Left ventricle myocardium inferior (tissue), 1 donor: ENCODE measurements around the gene VPS13D. TPM values are rescaled to one million over a fixed set of nuclear protein-coding genes. Genes with fewer than 3 reads are reported as not detected.
"Not testable (repeated sequence)": the region's sequence is repeated elsewhere in the genome, so short reads cannot be mapped to it uniquely, and the experiment has no call there.

Experiments used
- DNase-seq: peaks from one replicate; pipeline ENCODE4 v3.0.0-alpha.2; 2020
- H3K27ac ChIP-seq: fragments of 200-600 bp; replicated peaks from 2 replicates; pipeline ENCODE4 v1.8.0; 2021
- H3K27me3 ChIP-seq: fragments of 200-600 bp; 2 replicates; pipeline ENCODE4 v1.8.0; 2021; ENCODE audit warnings: low read depth
- H3K36me3 ChIP-seq: fragments of 200-600 bp; 2 replicates; pipeline ENCODE4 v1.8.0; 2021
- H3K4me1 ChIP-seq: fragments of 200-600 bp; 2 replicates; pipeline ENCODE4 v1.8.0; 2021
- H3K4me3 ChIP-seq: fragments of 200-600 bp; 2 replicates; pipeline ENCODE4 v1.8.0; 2021; ENCODE audit warnings: mild to moderate bottlenecking, moderate library complexity
- H3K9me3 ChIP-seq: fragments of 200-600 bp; replicated peaks from 2 replicates; pipeline ENCODE4 v1.8.0; 2021
- intact Hi-C: fragments of 100-400 bp; cut with micrococcal nuclease; formaldehyde crosslinking; loops from one replicate; pipeline ENCODE4 v1.11.0; 2022
- total RNA-seq: library from RNA; stranded (reverse); fragmentation: NEBNext Ultra II Directional; extraction: Animal tissue kit (Norgen Biotek cat#: 25700); gene quantifications from one replicate; pipeline ENCODE4 v1.2.1, GENCODE V29; 2021
- TF ChIP-seq, protein P1 (sequence below): fragments of 200-600 bp; IDR thresholded peaks from 2 replicates; pipeline ENCODE4 v1.8.0; 2021; ENCODE audit warnings: antibody characterized with exemption, mild to moderate bottlenecking, borderline replicate concordance
- donor health status: DM: no; HTN: yes; CAD: no; lungs with severe emphysema.

The VPS13D gene
- total RNA-seq, 1 donor from 2014 or later: 71.6 TPM

GRCh38 chr1:12383001-12383400 is 153.2 kb downstream of the VPS13D start:
- Histone ChIP-seq H3K4me3 (no peak overlapping the region), H3K4me1 (peaks cover 17% of the 10 kb centered on the region), H3K36me3 (peaks cover 88% of the 10 kb centered on the region), H3K9me3 (peaks cover 13% of the 10 kb centered on the region), H3K27ac (no peak overlapping the region), H3K27me3 (no peaks in the 10 kb centered on the region)
- intact Hi-C loops: no loop called here
- no peak for DNase-seq
- TF ChIP-seq, protein P1, sequence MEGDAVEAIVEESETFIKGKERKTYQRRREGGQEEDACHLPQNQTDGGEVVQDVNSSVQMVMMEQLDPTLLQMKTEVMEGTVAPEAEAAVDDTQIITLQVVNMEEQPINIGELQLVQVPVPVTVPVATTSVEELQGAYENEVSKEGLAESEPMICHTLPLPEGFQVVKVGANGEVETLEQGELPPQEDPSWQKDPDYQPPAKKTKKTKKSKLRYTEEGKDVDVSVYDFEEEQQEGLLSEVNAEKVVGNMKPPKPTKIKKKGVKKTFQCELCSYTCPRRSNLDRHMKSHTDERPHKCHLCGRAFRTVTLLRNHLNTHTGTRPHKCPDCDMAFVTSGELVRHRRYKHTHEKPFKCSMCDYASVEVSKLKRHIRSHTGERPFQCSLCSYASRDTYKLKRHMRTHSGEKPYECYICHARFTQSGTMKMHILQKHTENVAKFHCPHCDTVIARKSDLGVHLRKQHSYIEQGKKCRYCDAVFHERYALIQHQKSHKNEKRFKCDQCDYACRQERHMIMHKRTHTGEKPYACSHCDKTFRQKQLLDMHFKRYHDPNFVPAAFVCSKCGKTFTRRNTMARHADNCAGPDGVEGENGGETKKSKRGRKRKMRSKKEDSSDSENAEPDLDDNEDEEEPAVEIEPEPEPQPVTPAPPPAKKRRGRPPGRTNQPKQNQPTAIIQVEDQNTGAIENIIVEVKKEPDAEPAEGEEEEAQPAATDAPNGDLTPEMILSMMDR: no peak

DNA sequence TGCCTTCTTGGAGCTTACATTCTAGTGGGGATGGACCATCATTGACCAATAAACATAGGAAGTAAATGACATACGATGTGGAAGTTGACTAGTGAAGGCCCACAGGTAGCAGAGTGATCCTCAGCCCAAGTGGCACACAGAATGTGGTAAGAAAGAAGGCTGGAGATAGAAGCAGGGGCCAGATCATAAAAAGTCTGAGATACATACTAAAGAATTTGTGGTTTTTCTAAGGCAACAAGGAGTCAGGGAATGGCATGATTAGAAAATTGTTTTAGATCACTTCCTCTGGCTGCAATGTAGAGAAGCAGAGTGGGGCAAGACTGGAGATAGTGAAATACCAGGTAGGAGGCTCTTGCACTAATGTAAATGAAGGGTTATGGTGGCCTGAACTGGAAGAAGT is 154.0 kb downstream of the VPS13D start:
- H3K4me3 ChIP-seq: no peak overlapping the region
- intact Hi-C loops: no loop called here
- no peaks in the 10 kb centered on the region for H3K27me3 ChIP-seq
- no peak for DNase-seq
- TF ChIP-seq, protein P1: no peak
- H3K4me1 ChIP-seq: peaks cover 17% of the 10 kb centered on the region
- peaks cover 13% of the 10 kb centered on the region for H3K9me3 ChIP-seq
- peaks cover 88% of the 10 kb centered on the region for H3K36me3 ChIP-seq
- H3K27ac ChIP-seq: no peak overlapping the region

- peaks cover 13% of the 10 kb centered on the region for H3K9me3 ChIP-seq
- DNase-seq: no peak
- intact Hi-C loops: no loop called here
- TF ChIP-seq, protein P1: no peak
- no peak overlapping the region for H3K4me3 ChIP-seq
- H3K36me3 ChIP-seq: peaks cover 88% of the 10 kb centered on the region
- H3K27ac ChIP-seq: no peak overlapping the region
- H3K27me3 ChIP-seq: no peaks in the 10 kb centered on the region
- H3K4me1 ChIP-seq: peaks cover 15% of the 10 kb centered on the region
Measured at GRCh38 chr1:12384836-12385456, 155.1 kb downstream of the VPS13D start.

DNA sequence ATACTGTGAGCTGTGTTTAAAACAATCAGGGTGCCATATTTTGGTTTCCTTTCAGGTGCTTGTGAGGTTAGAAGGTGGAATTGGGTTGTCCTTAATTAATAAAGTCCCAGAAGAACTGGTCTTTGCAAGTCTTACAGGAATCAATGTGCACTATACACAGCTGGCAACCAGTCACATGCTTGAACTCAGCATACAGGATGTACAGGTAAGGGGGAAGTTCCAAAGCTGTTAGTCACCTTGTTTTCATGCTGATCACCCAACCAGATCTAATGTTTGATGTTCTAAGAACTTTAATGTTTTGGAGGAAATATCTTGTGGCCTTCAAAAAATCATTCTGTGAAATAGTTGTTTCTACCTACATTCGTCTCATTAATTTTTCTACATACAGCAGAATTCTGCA is 156.3 kb downstream of the VPS13D start:
- TF ChIP-seq, protein P1: no peak
- intact Hi-C loops: no loop called here
- Histone ChIP-seq H3K9me3 (peaks cover 13% of the 10 kb centered on the region), H3K4me1 (peaks cover 5% of the 10 kb centered on the region), H3K36me3 (peaks cover 92% of the 10 kb centered on the region), H3K27me3 (no peaks in the 10 kb centered on the region), H3K27ac (no peak overlapping the region), H3K4me3 (no peak overlapping the region)
- no peak for DNase-seq

- Histone ChIP-seq H3K4me1 (no peaks in the 10 kb centered on the region), H3K4me3 (no peak overlapping the region), H3K27me3 (no peaks in the 10 kb centered on the region), H3K9me3 (peaks cover 13% of the 10 kb centered on the region), H3K36me3 (peaks cover 96% of the 10 kb centered on the region), H3K27ac (no peak overlapping the region)
- DNase-seq: no peak
- intact Hi-C loops: no loop called here
- TF ChIP-seq, protein P1: no peak
Measured at GRCh38 chr1:12387641-12388040, 157.8 kb downstream of the VPS13D start.

- H3K36me3 ChIP-seq: peaks cover 93% of the 10 kb centered on the region
- H3K27me3 ChIP-seq, intact Hi-C loops, H3K4me3 ChIP-seq, H3K27ac ChIP-seq, DNase-seq, H3K4me1 ChIP-seq: not testable (repeated sequence)
- H3K9me3 ChIP-seq: peaks cover 13% of the 10 kb centered on the region
Measured at GRCh38 chr1:12390296-12390695, 160.5 kb downstream of the VPS13D start.
